Limb (tissue), 2 donors: ENCODE results near the gene UBE2F.
A peak's percentile ranks its signal among the peaks of the same experiment; 100 is the strongest.
"Not testable (repeated sequence)": the region's sequence is repeated elsewhere in the genome, so short reads cannot be mapped to it uniquely, and the experiment has no call there.

Experiments used
- DNase-seq, 2 donors: peaks; one replicate each; pipeline ENCODE4 v3.0.0-alpha.2; 2016; ENCODE audit errors: extremely low spot score in 2 of 2

Gene UBE2F

GRCh38 chr2:238043851-238044250, 77.0 kb downstream of the UBE2F start:
- no peak for DNase-seq

DNA sequence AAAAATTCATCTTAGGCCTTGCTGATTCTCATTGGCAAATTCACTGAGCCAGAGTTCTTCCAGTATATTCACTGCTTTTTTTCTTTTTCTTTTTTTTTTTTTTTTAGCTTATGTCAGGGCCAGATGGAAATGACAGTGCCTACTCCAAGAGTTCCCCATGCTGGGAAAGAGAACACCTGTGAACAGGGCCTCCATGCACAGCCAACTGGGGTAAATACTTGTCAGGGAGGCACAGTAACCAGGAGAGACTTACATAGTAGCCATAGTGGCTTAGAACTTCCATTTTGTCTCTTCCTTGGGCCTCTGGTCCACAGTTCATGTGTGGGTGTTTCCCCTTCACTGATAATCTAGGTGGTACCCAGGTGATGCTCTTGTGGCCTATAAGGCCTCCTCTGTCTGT, 78.8 kb downstream of the UBE2F start:
- no peak for DNase-seq

DNA sequence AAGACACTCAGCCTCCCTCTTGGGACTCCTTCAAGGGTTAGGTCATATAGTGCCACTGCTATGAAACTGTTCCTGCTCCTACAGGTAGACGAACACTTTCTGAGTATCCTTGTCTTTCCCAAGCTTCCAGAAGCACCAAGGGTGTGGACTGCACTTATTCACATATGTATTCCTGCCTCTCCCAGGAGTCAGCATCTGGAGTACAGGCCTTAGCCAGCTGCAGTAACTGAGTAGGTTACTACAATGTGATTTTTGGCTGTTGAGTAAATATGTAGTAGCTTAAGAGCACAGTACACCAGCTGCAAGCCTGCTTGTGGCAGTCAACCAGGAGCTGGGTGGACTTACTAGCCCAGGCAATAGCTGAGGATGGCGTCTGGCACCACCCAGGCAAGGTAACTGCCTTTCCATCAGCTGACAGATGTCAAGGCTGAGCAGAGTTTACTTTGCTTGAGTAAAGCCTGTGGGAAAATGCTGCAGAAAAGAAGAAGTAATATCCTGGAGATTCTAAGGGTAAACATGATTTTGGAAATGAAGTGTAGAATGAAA, 80.0 kb downstream of the UBE2F start:
- DNase-seq, result no peak

GRCh38 chr2:238053191-238053776, 86.5 kb downstream of the UBE2F start:
- DNase-seq, result no peak

DNA sequence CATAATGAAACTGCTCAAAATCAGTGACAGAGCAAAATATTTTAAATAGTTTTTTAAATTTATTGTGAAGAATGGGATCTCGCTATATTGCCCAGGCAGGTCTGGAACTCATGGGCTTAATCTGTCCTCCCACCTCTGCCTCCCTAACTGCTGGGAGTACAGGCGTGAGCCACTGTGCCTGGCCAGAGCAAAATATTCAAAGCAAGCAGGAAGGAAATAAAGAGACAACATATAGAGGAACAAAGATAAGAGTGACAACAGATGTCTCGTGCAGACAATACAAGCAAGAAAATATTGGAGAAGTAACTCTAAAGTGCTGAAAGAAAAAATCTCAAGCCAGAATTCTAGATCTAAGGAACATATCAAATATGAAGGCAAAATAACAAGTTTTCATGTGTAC, 89.0 kb downstream of the UBE2F start:
- DNase-seq, result no peak

- DNase-seq, result not testable (repeated sequence)
Measured at GRCh38 chr2:238057696-238058575, 91.1 kb downstream of the UBE2F start.

DNA sequence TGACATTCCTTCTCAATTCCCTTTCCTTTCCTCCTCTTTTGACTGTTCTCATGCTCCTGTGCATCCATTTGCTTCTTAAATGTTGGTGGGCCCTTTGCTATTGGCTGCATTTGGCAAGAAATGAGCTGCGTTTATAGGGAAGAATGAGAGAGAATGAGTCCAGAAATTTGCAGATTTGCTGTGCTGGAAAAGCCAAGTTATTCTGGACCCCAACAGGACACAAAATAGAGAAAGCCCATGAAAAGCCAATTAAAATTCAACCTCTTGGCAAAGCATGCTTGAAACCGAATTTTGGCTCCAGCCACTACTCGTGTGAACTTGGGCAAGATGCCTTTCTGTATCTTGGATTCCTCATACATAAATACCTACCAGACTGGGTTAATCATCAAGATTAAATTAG, 92.7 kb downstream of the UBE2F start:
- DNase-seq, result no peak

GRCh38 chr2:238060096-238060541, 93.3 kb downstream of the UBE2F start:
- DNase-seq, result peak in 1 of 2 donors; percentile 3

GRCh38 chr2:238060542-238061314, 93.9 kb downstream of the UBE2F start, which contains the start of gene SCLY:
Gene SCLY, plus strand, starts transcription at chr2:238061001. Its CDS starts 54 bp downstream, at chr2:238061055.
- DNase-seq, result peak; percentile 95 to 99

DNA sequence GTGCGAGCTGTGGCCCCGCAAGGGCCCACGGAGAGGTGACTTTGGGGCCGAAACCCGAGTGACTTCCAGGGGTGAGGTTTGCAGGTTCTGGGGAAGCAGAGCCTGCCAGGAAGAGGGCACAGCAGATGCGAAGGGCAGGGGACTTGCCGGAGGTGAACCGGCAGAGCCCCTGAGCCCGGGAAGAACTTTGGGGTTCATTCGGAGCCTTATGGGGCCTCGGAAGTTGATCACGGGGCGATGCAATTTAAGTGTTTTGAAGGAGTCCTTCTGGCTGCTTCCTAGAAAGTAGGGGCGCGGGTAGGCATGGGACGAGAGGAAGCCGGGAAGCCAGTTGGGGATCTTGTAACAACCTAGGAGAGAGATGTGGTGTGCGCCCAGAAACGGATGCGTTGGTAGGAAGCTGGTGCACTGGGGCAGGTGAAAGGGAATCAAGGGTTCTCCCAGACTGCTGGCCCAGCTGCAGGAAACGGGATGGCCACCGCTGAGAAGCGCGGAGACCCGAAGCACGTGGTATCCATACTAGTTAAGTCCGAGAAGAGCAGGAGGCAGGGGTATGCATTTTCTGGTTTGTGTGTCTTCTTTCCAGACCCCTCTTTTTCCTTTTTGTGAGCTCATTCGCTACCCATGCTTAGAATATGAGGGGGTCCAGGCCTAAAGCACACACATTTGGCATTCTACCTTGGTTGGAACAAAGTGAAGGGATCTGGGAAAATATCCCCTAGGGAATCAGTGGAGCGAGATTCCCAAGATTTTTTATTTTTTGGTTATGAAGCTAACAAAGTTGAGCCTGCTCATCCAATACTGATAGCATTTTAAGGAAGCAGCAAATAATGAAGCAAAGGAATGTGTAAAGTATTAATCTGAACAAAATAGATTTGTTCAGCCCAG, 94.7 kb downstream of the UBE2F start:
- DNase-seq, result peak; percentile 10 to 66

GRCh38 chr2:238063414-238064189, 96.8 kb downstream of the UBE2F start:
- no peak for DNase-seq

DNA sequence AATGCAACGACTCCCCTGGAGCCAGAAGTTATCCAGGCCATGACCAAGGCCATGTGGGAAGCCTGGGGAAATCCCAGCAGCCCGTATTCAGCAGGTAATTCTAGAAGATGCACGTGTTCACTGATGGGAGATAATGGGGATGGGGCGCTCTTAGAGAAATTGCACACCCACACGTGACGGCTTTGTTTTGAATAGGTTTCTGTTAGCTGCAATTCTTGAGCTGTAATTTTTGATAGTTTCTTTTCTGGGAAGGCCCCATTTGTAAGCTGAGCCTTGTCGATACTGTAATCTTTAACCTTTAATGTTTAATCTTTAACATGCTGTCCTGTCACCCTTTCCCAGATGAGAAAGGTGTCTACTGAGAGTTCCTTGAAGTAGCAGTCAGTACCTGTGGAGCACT, 97.6 kb downstream of the UBE2F start:
- no peak for DNase-seq

DNA sequence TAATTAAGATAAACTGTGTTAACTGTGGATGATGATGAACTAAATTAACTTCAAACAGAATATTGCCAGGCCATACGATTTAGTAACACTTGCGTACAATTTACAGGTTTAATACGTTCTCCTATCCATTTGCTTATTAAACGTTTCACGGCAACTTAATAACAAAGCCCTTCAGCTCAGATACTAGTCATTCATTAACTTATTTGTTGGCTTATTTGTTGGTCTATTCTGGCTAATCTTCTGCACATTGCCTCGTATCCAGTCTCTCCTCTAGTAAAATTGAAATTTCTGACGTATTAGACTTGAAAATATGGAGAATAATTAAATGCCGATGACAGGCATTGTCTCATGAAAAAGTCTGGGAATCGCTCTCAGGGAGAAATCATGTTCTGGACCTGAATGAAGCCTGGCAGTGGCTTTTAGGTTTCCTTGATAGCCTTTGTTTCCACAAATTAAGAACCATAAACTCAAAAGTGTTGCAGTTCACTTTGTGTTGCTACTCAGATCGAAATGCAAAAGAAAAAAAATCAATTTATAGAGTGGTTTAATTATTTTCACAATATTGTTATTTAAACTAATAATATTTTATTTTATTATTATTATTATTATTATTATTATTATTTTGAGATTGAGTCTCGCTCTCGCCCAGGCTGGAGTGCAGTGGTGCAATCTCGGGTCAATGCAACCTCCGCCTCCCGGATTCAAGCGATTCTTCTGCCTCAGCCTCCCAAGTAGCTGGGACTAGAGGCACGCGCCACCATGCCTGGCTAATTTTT, 98.4 kb downstream of the UBE2F start:
- DNase-seq, result no peak

GRCh38 chr2:238066218-238066617, 99.4 kb downstream of the UBE2F start:
- DNase-seq, result no peak

GRCh38 chr2:238066718-238067117, 99.9 kb downstream of the UBE2F start:
- DNase-seq, result not testable (repeated sequence)

DNA sequence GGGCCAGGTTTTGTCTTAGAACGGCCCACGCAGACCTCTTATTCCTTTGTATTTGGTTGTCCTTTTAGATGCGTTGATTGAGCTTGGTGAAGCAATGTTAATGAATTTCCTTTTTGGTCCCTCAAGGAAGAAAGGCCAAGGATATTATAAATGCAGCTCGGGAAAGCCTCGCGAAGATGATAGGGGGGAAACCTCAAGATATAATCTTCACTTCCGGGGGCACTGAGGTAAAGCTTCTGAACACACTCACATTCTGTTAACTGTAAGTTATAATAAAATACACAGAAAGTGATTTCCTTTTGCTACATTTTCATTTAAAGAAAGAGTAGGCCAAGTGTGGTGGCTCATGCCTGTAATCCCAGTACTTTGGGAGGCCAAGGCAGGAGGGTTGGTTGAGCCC, 101.1 kb downstream of the UBE2F start:
- DNase-seq, result no peak

GRCh38 chr2:238069021-238069709, 102.4 kb downstream of the UBE2F start:
- DNase-seq, result no peak

DNA sequence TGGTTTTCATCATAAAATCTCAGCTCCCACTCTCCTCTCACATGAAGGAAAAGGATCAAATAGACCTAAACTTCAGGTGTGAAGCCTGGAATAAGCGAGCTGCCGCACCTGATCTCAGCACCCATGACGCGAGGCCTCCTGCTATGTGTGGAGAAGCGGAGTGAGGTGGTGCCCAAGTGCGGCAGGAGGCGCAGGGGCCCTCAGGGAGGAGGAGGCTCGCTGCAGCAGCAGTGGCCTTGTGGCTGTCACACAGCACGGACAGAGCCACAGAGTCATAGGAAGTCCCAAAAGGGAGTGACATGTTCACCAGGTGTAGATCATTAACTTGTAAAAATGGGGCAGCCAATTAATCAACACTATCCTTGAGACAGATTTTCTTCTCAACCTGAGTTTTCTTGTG, 103.1 kb downstream of the UBE2F start:
- no peak for DNase-seq

DNA sequence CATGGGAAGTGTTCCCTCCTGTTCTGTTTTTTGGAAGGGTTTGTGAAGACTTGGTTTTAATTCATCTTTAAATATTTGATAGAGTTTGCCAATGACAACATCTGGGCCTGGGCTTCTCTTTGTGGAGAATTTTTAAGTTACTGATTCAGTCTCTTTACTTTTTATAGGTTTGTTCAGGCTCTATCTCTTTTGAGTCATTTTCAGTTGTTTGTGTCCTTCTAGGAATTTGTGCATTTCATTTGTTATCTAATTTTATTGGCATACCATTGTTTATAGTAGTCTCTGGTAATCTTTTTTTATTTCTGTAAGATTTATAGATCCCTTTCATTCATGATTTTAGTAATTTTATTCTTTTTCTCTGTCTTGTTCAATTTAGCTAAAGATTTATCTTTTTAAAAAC, 108.6 kb downstream of the UBE2F start:
- DNase-seq, result no peak
